Activated T-helper 1 cell treated with anti-CD3 and anti-CD28 coated beads, Interleukin-12 subunit alpha, Interleukin-12 subunit beta, Interleukin-2, Interleukin-4 antibody, amounts not matched to agents 30 ng/mL and 10 ng/mL and 1 ng/mL, durations not matched to agents 14 hours and 24 hours and 36 hours (primary cell): ENCODE results near the gene DCDC2C. TPM values are rescaled to one million over a fixed set of nuclear protein-coding genes. Genes with fewer than 3 reads are reported as not detected.

Experiments used
- total RNA-seq: library from RNA; stranded (reverse); gene quantifications from 2 replicates; pipeline ENCODE4 v1.2.3, GENCODE V29; 2022

DCDC2C gene
- total RNA-seq, 1 donor from 2014 or later = not detected

Other genes with a start within 250 kb of the DCDC2C start
- 35.5 and 36.0 TPM in 2 replicates for gene ADI1, start 184.0 kb upstream of the DCDC2C start, total RNA-seq
- gene RNASEH1, start 145.2 kb upstream of the DCDC2C start, total RNA-seq = 30.5 and 31.6 TPM in 2 replicates
- 1,614 and 1,649 TPM in 2 replicates for gene RPS7, start 128.3 kb upstream of the DCDC2C start, total RNA-seq
- not detected in 2 replicates for gene COLEC11, start 108.5 kb upstream of the DCDC2C start, total RNA-seq
- not detected in 2 replicates for gene ALLC, start 45.4 kb upstream of the DCDC2C start, total RNA-seq